HG02981 (cell line): ENCODE data around the gene PPP1R1C.
"Not testable (repeated sequence)": the region's sequence is repeated elsewhere in the genome, so short reads cannot be mapped to it uniquely, and the experiment has no call there.

Experiments
- ATAC-seq: cut with Tn5 transposase; IDR thresholded peaks from one replicate; pipeline ENCODE4 v1.9.1; 2021; ENCODE audit warnings: mild to moderate bottlenecking, moderate library complexity; ENCODE audit not compliant: unreplicated experiment

Gene PPP1R1C

DNA sequence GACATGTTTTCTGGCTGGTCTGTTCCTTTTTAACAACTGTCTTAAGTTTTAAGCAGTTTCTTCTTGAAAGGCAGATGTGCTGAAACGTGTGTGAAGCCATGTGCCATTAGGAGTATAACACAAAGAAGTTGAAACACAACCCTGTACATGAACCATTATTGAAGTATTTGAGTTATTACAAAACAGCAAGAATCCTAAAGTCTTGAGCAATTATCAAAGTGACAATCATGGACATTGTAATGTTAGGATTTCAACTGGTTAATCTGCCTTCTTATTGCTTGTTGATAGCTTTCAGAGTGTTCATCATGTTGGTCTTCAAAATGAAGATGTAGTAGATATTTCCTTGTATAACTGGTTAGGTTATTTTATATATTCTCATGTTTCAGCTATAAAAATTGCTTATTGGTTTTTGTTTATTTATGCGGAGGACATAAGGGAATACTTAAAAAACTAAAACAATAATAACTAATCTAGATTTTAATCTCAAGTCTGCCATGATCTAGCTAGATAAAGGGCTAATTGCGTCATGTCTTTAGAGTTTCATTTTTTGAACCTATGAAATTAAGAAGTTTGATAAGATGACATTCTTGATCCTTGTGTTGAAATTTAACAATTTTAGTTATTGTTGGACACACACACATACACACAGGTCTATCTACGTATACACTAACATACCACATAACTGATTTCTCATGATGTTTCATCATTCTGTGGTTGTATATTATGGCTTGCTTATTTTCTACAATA lies 21.1 kb downstream of the PPP1R1C start:
- ATAC-seq: no peak

DNA sequence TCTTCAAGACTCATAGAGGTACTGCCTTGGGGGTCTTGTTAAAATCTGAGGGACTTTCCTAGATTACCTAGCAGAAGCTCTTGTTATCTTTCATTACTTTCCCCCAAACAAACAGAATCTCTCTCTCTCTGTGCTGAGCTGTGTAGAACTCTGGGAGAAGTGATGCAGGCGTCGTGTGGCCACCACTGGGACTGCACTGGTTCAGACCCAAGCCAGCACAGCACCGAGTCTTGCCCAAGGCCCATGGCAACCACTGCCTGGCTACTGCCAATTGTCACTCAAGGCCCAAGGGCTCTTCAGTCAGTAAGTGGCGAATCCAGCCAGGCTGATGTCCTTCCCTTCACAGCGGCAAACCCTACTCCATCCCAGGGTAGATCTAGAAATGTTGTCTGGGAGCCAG lies 28.6 kb downstream of the PPP1R1C start:
- no peak for ATAC-seq

DNA sequence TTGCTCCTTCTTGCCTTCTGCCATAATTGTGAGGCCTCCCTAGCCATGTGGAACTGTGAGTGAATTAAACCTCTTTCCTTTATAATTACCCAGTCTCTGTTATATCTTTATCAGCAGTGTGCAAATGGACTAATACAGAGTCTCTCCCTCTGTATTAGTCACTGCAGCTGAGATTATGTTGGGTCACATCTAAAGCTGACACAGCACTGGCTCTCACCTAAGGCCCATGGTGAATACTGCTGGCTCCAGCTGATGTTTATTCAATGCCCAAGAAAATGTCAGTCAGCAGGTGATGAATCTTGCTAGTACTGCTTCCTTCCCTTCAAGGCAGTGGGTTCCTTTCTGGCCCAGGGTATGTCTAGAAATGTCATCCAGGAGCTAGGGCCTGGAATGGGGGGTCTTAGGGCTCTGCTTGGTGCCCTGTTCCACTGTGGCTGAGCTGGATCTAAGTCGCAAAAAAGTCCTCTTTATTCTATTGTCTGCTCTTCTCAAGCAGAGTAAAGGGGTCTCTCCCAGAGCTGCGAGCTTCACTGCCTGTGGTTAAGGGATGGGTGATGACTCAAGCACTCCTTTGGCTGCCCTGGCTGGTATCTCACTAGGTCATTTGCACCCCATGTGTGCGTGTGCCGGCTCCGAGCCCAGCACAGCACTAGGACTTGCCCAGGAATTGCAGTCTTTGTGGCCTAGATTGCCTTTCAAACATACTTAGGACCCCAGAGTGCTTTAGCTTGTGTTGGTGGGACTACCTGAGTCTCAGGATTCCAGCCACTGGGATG lies 29.9 kb downstream of the PPP1R1C start:
- ATAC-seq: no peak

- no peak for ATAC-seq
Observed at GRCh38 chr2:182018218-182018617, 32.6 kb downstream of the PPP1R1C start.

DNA sequence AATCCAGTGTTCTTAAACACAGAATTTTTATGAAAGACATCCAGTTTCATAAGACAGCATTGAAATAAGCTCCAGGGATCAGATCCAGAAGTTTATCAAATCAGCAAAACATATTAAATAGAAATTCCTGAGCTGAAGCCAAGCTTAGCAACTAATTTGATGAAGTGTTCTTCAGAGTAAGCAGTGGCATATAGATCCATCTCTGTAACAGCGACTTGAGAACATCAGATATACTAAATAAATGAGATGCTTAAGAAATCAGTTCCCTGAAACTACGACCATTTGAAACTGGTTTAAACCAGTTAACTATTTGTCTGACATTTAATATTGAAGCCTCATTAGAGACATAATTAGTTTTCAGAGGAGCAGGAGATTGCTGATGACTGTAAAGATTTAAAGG lies 34.1 kb downstream of the PPP1R1C start:
- ATAC-seq: no peak

DNA sequence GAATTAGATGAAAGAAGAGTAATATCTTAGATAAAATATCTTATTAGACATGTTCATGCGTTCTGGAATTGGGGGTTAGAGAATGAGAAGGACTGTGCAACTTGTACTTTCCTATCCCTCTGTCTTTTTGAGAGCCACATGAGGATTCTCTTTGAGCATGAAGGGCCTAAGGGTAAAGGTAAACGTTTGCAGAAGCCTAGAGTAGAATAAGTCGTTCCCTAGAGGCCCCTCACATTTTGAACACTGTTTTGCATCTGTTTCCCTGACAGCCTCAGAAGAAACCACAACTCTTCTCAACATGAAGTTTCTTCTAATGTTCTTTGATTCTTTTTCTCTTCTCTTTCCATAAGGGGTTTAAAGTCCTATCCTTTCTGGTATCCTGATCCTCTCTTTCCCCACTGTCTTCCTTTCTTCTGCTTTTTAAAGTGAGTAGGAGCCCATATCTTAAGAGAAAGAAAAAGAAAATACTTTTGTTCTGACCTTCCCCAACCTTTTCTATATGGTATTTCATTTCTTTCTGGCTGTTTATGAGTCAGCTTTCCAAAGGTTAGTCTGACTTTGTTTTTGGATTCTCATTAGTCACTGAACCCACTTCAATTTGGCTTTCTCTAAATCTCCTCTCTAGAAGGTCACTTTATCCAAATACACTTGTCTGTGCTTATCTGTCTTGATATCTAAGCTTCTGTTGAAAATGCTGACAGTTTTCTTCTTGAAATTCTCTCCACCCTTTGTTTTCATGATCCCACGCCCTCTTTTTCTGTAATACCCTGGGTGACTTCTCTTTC lies 34.8 kb downstream of the PPP1R1C start:
- ATAC-seq: no peak

- ATAC-seq: no peak
Observed at GRCh38 chr2:182023235-182023634, 37.6 kb downstream of the PPP1R1C start.

GRCh38 chr2:182030875-182031274 lies 45.2 kb downstream of the PPP1R1C start:
- not testable (repeated sequence) for ATAC-seq

DNA sequence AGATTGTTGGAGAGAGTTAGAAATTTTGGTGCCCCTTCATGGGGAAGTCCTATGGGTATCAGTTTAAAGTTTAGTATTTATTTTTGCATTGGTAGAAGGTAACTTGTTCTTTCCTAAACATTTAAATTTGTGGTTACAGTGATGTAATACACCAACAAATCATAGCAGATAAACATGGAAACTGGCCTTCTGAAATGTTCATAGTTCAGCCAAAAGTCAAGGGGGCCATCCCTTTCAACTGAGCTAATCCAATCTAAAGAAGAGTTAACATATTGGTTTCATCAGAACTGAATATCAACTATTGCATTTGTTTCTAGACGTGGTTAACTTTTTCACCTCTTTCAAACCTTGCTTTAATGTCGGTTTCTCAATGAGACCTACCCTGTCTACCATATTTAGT lies 46.3 kb downstream of the PPP1R1C start:
- no peak for ATAC-seq

GRCh38 chr2:182033449-182033848 lies 47.8 kb downstream of the PPP1R1C start:
- no peak for ATAC-seq

- no peak for ATAC-seq
Observed at GRCh38 chr2:182038576-182038975, 52.9 kb downstream of the PPP1R1C start.

DNA sequence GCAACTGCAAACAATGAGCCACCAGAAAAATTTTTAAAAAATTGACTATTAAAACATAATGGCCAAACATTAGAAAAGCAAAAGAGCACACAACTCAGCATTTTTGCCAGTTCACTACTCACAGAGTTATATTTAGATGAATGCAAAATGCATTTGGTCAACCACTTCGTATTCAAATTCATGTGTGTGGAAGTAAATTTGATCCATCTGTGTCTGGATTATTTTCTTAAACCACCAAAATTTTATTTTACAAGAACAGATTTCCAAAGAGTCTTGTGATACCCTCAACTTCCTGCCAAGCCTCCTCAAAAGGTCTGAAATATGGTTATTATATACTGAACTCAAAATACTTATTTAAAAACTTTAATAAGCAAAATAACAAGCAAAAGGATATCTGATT lies 57.4 kb downstream of the PPP1R1C start:
- no peak for ATAC-seq

- no peak for ATAC-seq
Observed at GRCh38 chr2:182043861-182044260, 58.2 kb downstream of the PPP1R1C start.

- no peak for ATAC-seq
Observed at GRCh38 chr2:182047544-182047943, 61.9 kb downstream of the PPP1R1C start.

DNA sequence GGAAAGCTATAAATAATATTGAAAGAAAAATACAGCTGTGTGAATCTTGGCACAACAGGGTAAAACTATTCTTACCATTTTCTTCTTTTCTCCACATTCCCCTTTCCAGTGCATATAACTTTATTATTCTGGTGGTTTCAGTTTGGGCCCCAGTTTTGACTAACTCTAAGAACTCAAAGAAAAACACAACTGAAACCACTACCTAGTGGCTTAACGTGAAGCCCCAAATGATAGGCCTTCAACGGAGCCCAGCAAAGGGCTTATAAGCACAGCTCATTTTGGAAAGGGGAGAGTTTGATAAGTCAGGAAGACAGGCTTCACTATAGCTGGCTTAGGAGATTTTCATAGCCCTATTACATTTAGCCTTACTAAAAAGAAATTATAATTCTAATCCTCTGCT lies 62.4 kb downstream of the PPP1R1C start:
- no peak for ATAC-seq

GRCh38 chr2:182048621-182049020 lies 63.0 kb downstream of the PPP1R1C start:
- no peak for ATAC-seq

- ATAC-seq: no peak
Observed at GRCh38 chr2:182049372-182050148, 63.9 kb downstream of the PPP1R1C start.

DNA sequence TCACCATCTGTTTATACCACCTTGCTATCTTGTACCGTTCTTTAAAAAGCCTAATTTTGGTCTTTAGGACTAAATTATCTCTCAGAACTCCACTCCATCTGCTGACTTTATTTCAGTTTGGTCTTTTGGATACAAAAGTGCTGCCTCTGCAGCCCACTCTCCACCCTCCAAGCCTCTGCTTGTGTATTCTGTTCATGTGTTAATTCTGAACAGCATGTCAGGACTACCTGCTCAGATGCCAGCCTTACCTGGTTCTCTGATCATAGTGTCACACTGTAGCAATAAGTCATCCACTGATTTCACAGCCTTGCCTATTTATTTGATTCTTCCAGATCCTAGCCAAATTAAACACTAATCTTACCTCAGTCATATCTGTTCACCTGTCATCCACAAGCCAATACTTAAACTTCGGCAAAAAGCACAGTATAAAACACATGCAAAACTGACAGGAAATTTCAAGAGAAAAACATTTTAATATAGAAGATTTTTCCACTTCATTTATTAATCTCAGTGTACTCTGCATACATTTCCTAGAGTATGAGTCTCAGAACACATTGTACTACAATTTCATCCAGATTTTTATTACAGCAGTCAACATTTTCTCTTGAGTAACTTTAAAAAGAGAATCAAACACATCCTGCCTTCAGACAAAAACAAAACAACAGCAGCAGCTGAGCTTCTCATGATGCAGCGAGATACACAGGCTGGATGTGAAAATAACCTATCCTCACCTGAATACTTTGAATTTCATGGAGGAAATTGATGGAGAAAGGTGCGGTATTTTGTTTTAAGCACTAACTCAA lies 64.9 kb downstream of the PPP1R1C start:
- ATAC-seq: no peak

GRCh38 chr2:182055993-182056392 lies 70.3 kb downstream of the PPP1R1C start:
- ATAC-seq: no peak

GRCh38 chr2:182057002-182057401 lies 71.3 kb downstream of the PPP1R1C start:
- ATAC-seq: no peak
